ENCODE results near the gene CUL2.

The CUL2 gene

DNA sequence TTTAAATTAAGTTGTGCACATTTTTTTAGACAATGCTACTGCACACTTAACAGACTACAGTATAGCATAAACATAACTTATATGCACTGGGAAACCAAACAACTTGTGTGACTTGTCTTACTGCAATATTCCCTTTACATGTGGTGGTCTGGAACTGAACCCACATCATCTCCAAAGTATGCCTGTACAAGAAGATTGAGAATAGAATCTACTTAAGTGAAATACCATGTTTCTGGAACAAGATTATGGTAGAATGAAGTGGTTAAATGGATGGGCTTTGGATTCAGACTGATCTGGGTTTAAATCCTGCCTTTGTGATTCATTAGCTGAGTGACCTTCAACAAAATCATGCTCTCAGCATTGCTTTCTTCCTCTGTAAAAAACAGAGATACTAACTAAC lies 30.7 kb downstream of the CUL2 start:
- ChIA-PET CTCF (interaction anchor here (0.6 kb wide), 1 partner anchor 1816 kb away, joined by 3 read pairs; no protein-coding TSS in a partner anchor), POLR2A (no interaction called here)
- Histone ChIP-seq H3K9me3 (ENCODE audit: control insufficient read depth, insufficient read depth, low read depth, low read length) (no peaks in the 10 kb centered on the region), H3K36me3 (ENCODE audit: control insufficient read depth in 2 of 2, insufficient read depth in 1 of 2, low read length in 2 of 2) (peaks cover 33 to 56% of the 10 kb centered on the region in 2 experiments), H3K27ac (ENCODE audit: extremely low read depth, low read depth, low read length) (no peak overlapping the region), H3K4me3 (ENCODE audit: low read depth, low read length) (no peak overlapping the region), H3K4me1 (ENCODE audit: control insufficient read depth, insufficient read depth, low read length) (no peaks in the 10 kb centered on the region)
- TF ChIP-seq ZNF394 (tag by site-specific recombination; IDR thresholded peaks at IDR 0.05; ENCODE audit: borderline replicate concordance), result no peak
- TF ChIP-seq, protein P1, sequence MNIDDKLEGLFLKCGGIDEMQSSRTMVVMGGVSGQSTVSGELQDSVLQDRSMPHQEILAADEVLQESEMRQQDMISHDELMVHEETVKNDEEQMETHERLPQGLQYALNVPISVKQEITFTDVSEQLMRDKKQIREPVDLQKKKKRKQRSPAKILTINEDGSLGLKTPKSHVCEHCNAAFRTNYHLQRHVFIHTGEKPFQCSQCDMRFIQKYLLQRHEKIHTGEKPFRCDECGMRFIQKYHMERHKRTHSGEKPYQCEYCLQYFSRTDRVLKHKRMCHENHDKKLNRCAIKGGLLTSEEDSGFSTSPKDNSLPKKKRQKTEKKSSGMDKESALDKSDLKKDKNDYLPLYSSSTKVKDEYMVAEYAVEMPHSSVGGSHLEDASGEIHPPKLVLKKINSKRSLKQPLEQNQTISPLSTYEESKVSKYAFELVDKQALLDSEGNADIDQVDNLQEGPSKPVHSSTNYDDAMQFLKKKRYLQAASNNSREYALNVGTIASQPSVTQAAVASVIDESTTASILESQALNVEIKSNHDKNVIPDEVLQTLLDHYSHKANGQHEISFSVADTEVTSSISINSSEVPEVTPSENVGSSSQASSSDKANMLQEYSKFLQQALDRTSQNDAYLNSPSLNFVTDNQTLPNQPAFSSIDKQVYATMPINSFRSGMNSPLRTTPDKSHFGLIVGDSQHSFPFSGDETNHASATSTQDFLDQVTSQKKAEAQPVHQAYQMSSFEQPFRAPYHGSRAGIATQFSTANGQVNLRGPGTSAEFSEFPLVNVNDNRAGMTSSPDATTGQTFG (tag by site-specific recombination; IDR thresholded peaks at IDR 0.05; ENCODE audit: borderline replicate concordance), result no peak
- TF ChIP-seq, protein P2, sequence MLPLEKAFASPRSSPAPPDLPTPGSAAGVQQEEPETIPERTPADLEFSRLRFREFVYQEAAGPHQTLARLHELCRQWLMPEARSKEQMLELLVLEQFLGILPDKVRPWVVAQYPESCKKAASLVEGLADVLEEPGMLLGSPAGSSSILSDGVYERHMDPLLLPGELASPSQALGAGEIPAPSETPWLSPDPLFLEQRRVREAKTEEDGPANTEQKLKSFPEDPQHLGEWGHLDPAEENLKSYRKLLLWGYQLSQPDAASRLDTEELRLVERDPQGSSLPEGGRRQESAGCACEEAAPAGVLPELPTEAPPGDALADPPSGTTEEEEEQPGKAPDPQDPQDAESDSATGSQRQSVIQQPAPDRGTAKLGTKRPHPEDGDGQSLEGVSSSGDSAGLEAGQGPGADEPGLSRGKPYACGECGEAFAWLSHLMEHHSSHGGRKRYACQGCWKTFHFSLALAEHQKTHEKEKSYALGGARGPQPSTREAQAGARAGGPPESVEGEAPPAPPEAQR (tag by site-specific recombination; IDR thresholded peaks at IDR 0.05), result no peak
- TF ChIP-seq, protein P3, sequence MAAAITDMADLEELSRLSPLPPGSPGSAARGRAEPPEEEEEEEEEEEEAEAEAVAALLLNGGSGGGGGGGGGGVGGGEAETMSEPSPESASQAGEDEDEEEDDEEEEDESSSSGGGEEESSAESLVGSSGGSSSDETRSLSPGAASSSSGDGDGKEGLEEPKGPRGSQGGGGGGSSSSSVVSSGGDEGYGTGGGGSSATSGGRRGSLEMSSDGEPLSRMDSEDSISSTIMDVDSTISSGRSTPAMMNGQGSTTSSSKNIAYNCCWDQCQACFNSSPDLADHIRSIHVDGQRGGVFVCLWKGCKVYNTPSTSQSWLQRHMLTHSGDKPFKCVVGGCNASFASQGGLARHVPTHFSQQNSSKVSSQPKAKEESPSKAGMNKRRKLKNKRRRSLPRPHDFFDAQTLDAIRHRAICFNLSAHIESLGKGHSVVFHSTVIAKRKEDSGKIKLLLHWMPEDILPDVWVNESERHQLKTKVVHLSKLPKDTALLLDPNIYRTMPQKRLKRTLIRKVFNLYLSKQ (tag by site-specific recombination; IDR thresholded peaks at IDR 0.05; ENCODE audit: borderline replicate concordance), result no peak
- no peak for TF ChIP-seq ZNF133 (tag by site-specific recombination; IDR thresholded peaks at IDR 0.05)
- no peak for TF ChIP-seq ZNF610 (tag by site-specific recombination; IDR thresholded peaks at IDR 0.05; ENCODE audit: borderline replicate concordance)
- TF ChIP-seq, protein P4, sequence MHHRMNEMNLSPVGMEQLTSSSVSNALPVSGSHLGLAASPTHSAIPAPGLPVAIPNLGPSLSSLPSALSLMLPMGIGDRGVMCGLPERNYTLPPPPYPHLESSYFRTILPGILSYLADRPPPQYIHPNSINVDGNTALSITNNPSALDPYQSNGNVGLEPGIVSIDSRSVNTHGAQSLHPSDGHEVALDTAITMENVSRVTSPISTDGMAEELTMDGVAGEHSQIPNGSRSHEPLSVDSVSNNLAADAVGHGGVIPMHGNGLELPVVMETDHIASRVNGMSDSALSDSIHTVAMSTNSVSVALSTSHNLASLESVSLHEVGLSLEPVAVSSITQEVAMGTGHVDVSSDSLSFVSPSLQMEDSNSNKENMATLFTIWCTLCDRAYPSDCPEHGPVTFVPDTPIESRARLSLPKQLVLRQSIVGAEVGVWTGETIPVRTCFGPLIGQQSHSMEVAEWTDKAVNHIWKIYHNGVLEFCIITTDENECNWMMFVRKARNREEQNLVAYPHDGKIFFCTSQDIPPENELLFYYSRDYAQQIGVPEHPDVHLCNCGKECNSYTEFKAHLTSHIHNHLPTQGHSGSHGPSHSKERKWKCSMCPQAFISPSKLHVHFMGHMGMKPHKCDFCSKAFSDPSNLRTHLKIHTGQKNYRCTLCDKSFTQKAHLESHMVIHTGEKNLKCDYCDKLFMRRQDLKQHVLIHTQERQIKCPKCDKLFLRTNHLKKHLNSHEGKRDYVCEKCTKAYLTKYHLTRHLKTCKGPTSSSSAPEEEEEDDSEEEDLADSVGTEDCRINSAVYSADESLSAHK (tag by site-specific recombination; IDR thresholded peaks at IDR 0.05), result no peak
- no peak for TF ChIP-seq HOXD13 (CRISPR knock-in tag; IDR thresholded peaks at IDR 0.05; ENCODE audit: borderline replicate concordance)
- TF ChIP-seq ZBTB7A (tag by site-specific recombination; IDR thresholded peaks at IDR 0.05; ENCODE audit: low read depth), result no peak
- no peak for TF ChIP-seq GLI4 (tag by site-specific recombination; IDR thresholded peaks at IDR 0.05)

DNA sequence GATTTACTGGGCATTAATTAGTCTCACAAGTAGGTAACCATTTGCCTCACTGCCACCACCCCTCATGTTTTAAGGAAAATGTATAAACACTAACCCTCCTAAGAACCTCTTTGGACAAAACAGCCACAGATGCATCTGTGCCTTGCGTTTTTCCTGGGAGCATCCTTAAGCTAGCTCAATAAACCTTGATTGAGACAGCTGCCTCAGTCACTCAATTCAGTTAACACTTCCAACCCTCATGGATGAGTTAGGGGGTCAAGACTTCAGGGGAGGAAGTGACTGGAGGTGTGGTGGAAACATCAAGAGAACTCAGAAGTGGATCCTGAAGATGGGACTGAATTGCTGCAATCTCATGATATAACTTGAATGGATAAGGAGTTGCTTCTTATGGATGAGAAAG lies 31.5 kb downstream of the CUL2 start:
- CTCF ChIA-PET, result no interaction called here
- Histone ChIP-seq H3K36me3 (ENCODE audit: control insufficient read depth in 2 of 2, insufficient read depth in 1 of 2, low read length in 2 of 2) (peaks cover 36 to 56% of the 10 kb centered on the region in 2 experiments), H3K9me3 (ENCODE audit: control insufficient read depth, insufficient read depth, low read depth, low read length) (no peaks in the 10 kb centered on the region), H3K4me1 (ENCODE audit: control insufficient read depth, insufficient read depth, low read length) (no peaks in the 10 kb centered on the region), H3K27ac (ENCODE audit: extremely low read depth, low read depth, low read length) (no peak overlapping the region), H3K4me3 (ENCODE audit: low read depth, low read length) (no peak overlapping the region)
- POLR2A ChIA-PET, result interaction anchor here (0.5 kb wide), 1 partner anchor 18 kb away, joined by 3 read pairs; no protein-coding TSS in a partner anchor
- TF ChIP-seq, protein P5, sequence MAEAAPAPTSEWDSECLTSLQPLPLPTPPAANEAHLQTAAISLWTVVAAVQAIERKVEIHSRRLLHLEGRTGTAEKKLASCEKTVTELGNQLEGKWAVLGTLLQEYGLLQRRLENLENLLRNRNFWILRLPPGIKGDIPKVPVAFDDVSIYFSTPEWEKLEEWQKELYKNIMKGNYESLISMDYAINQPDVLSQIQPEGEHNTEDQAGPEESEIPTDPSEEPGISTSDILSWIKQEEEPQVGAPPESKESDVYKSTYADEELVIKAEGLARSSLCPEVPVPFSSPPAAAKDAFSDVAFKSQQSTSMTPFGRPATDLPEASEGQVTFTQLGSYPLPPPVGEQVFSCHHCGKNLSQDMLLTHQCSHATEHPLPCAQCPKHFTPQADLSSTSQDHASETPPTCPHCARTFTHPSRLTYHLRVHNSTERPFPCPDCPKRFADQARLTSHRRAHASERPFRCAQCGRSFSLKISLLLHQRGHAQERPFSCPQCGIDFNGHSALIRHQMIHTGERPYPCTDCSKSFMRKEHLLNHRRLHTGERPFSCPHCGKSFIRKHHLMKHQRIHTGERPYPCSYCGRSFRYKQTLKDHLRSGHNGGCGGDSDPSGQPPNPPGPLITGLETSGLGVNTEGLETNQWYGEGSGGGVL (tag by site-specific recombination; IDR thresholded peaks at IDR 0.05), result no peak
- no peak for TF ChIP-seq ZBTB8A (tag by site-specific recombination; IDR thresholded peaks at IDR 0.05)
- TF ChIP-seq, protein P6, sequence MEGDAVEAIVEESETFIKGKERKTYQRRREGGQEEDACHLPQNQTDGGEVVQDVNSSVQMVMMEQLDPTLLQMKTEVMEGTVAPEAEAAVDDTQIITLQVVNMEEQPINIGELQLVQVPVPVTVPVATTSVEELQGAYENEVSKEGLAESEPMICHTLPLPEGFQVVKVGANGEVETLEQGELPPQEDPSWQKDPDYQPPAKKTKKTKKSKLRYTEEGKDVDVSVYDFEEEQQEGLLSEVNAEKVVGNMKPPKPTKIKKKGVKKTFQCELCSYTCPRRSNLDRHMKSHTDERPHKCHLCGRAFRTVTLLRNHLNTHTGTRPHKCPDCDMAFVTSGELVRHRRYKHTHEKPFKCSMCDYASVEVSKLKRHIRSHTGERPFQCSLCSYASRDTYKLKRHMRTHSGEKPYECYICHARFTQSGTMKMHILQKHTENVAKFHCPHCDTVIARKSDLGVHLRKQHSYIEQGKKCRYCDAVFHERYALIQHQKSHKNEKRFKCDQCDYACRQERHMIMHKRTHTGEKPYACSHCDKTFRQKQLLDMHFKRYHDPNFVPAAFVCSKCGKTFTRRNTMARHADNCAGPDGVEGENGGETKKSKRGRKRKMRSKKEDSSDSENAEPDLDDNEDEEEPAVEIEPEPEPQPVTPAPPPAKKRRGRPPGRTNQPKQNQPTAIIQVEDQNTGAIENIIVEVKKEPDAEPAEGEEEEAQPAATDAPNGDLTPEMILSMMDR (tag by site-specific recombination; IDR thresholded peaks at IDR 0.05), result no peak
- TF ChIP-seq, protein P7, sequence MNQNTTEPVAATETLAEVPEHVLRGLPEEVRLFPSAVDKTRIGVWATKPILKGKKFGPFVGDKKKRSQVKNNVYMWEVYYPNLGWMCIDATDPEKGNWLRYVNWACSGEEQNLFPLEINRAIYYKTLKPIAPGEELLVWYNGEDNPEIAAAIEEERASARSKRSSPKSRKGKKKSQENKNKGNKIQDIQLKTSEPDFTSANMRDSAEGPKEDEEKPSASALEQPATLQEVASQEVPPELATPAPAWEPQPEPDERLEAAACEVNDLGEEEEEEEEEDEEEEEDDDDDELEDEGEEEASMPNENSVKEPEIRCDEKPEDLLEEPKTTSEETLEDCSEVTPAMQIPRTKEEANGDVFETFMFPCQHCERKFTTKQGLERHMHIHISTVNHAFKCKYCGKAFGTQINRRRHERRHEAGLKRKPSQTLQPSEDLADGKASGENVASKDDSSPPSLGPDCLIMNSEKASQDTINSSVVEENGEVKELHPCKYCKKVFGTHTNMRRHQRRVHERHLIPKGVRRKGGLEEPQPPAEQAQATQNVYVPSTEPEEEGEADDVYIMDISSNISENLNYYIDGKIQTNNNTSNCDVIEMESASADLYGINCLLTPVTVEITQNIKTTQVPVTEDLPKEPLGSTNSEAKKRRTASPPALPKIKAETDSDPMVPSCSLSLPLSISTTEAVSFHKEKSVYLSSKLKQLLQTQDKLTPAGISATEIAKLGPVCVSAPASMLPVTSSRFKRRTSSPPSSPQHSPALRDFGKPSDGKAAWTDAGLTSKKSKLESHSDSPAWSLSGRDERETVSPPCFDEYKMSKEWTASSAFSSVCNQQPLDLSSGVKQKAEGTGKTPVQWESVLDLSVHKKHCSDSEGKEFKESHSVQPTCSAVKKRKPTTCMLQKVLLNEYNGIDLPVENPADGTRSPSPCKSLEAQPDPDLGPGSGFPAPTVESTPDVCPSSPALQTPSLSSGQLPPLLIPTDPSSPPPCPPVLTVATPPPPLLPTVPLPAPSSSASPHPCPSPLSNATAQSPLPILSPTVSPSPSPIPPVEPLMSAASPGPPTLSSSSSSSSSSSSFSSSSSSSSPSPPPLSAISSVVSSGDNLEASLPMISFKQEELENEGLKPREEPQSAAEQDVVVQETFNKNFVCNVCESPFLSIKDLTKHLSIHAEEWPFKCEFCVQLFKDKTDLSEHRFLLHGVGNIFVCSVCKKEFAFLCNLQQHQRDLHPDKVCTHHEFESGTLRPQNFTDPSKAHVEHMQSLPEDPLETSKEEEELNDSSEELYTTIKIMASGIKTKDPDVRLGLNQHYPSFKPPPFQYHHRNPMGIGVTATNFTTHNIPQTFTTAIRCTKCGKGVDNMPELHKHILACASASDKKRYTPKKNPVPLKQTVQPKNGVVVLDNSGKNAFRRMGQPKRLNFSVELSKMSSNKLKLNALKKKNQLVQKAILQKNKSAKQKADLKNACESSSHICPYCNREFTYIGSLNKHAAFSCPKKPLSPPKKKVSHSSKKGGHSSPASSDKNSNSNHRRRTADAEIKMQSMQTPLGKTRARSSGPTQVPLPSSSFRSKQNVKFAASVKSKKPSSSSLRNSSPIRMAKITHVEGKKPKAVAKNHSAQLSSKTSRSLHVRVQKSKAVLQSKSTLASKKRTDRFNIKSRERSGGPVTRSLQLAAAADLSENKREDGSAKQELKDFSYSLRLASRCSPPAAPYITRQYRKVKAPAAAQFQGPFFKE (tag by site-specific recombination; IDR thresholded peaks at IDR 0.05; ENCODE audit: borderline replicate concordance), result no peak

All from HEK293 (cell line).